ENCODE measurements around the gene TMEM150A. TPM values are rescaled to one million over a fixed set of nuclear protein-coding genes. Genes with fewer than 3 reads are reported as not detected.

TMEM150A gene
- total and polyA plus RNA-seq, 10 donors = 9.4 to 18.8 (median 11.3) TPM

DNA sequence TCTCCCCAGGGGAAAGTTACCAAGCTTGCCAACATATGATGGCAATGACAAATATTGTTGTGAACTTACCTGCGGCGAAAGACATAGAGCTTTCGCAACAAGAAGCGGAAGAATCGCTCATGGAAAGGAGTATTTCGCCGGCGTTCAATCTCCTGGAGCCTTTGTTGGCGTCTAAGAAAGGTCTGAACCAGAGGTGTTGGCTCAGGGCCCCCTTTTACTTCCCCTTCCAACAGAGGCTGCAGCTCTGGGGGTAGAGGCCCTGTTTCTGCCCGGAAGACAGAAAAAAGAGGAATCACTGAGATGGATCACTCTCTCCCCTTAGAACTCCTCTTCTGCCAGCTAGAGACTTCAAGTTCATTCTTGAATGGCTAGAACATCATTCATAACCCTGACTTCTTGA lies 52.0 kb downstream of the TMEM150A start:
- intact Hi-C loops (cut with DNase I; ENCODE audit: low total_unique reads) = loop anchor here (2.0 kb wide), 1 partner anchor 130 kb away; no protein-coding TSS in a partner anchor
- WGBS, 5 donors = 46 to 69% (median 58%) methylated on average over 10 of the region's 10 CpGs
- TF ChIP-seq, protein P1, sequence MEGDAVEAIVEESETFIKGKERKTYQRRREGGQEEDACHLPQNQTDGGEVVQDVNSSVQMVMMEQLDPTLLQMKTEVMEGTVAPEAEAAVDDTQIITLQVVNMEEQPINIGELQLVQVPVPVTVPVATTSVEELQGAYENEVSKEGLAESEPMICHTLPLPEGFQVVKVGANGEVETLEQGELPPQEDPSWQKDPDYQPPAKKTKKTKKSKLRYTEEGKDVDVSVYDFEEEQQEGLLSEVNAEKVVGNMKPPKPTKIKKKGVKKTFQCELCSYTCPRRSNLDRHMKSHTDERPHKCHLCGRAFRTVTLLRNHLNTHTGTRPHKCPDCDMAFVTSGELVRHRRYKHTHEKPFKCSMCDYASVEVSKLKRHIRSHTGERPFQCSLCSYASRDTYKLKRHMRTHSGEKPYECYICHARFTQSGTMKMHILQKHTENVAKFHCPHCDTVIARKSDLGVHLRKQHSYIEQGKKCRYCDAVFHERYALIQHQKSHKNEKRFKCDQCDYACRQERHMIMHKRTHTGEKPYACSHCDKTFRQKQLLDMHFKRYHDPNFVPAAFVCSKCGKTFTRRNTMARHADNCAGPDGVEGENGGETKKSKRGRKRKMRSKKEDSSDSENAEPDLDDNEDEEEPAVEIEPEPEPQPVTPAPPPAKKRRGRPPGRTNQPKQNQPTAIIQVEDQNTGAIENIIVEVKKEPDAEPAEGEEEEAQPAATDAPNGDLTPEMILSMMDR (IDR thresholded peaks at IDR 0.05 in 8 of 11, conservative IDR thresholded peaks at IDR 0.05 in 3 of 11) = no peak
- TF ChIP-seq POLR2A (IDR thresholded peaks at IDR 0.05) (no peak), POLR2AphosphoS5 (IDR thresholded peaks at IDR 0.05) (no peak)
- Histone ChIP-seq H3K9me3 (no peaks in the 10 kb centered on the region), H3K27me3 (replicated peaks in 1 of 7) (no peaks in the 10 kb centered on the region), H3K4me3 (no peak overlapping the region), H3K27ac (peak overlapping the region in 5 of 8 donors; percentile 45 to 71 (median 68)), H3K36me3 (peaks cover 0 to 100% (median 67%) of the 10 kb centered on the region in 6 donors), H3K4me1 (peaks cover 2 to 30% (median 16%) of the 10 kb centered on the region in 6 donors)
- DNase-seq = no peak

DNA sequence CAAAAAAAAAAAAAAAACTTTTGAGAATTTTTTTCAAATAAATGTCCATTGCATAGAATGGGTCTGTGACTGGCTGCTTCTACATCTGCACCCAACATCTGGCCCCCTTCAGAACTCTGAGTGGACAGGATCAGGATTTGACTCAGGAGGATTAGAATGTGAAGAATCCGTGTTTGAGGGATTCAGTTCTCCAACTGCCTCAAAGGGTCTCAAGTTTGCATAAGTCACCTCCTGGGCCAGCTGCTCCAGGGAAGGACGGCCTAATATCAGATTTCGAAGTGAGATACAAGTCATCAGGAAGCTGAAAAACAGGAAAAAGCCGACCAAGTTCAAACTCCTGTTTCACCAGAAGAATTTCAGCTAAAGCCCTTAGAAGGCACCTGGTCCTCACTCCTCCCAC lies 52.7 kb downstream of the TMEM150A start:
- peaks cover 0 to 100% (median 67%) of the 10 kb centered on the region in 6 donors for H3K36me3 ChIP-seq
- WGBS, 5 donors = 35 to 53% (median 52%) methylated on average over 4 of the region's 4 CpGs
- peak overlapping the region in 4 of 8 donors; percentile 45 to 71 (median 70) for H3K27ac ChIP-seq
- H3K9me3 ChIP-seq = no peaks in the 10 kb centered on the region
- H3K4me1 ChIP-seq = peaks cover 2 to 30% (median 16%) of the 10 kb centered on the region in 6 donors
- no peaks in the 10 kb centered on the region for H3K27me3 ChIP-seq (replicated peaks in 1 of 7)
- DNase-seq = no peak
- intact Hi-C loops (cut with DNase I; ENCODE audit: low total_unique reads) = loop anchor here (2.0 kb wide), 1 partner anchor 129 kb away; no protein-coding TSS in a partner anchor
- no peak overlapping the region for H3K4me3 ChIP-seq
- TF ChIP-seq POLR2AphosphoS5 (IDR thresholded peaks at IDR 0.05) = no peak
- TF ChIP-seq POLR2A (IDR thresholded peaks at IDR 0.05) = no peak
- TF ChIP-seq, protein P1 (IDR thresholded peaks at IDR 0.05 in 8 of 11, conservative IDR thresholded peaks at IDR 0.05 in 3 of 11) = no peak

DNA sequence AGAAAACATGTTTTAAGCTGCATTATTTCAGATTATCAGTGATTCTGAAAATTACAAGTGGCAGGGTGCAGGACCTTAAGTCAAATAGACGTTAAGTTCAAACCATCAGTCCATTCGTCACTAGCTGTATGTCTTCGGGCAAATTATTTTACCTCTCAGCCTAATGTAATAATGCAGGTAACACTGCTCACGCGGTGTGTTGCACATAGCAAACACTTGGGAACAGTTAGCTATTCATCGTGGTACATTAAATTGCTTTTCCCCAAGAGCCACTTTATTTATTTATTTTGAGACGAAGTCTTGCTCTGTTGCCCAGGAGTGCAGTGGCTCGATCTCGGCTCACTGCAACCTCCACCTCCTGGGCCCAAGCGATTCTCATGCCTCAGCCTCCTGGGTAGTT lies 53.4 kb downstream of the TMEM150A start:
- intact Hi-C loops (cut with DNase I; ENCODE audit: low total_unique reads) = no loop called here
- no peaks in the 10 kb centered on the region for H3K9me3 ChIP-seq
- WGBS, 5 donors = 93 to 96% (median 95%) methylated on average over 10 of the region's 10 CpGs
- no peak overlapping the region for H3K4me3 ChIP-seq
- H3K27me3 ChIP-seq (replicated peaks in 1 of 7) = no peaks in the 10 kb centered on the region
- peaks cover 2 to 30% (median 16%) of the 10 kb centered on the region in 6 donors for H3K4me1 ChIP-seq
- H3K36me3 ChIP-seq = peaks cover 0 to 100% (median 67%) of the 10 kb centered on the region in 6 donors
- H3K27ac ChIP-seq = no peak overlapping the region
- TF ChIP-seq, protein P1 (IDR thresholded peaks at IDR 0.05 in 8 of 11, conservative IDR thresholded peaks at IDR 0.05 in 3 of 11) = no peak
- TF ChIP-seq POLR2A (IDR thresholded peaks at IDR 0.05) (no peak), POLR2AphosphoS5 (IDR thresholded peaks at IDR 0.05) (no peak)
- no peak for DNase-seq

DNA sequence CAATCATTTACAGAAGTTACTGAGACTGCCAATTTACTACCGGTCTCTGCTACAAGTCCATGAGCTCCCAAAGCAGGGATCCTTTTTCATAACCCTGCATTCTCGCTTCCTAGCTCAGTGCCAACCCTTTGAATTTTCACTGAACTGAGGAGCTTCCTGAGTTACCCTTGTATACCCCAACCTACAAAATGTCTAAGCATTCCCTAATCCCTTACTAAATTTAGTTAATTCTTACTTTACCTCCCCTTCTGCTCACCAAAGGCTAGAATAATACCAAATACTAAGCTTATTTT lies 53.9 kb downstream of the TMEM150A start:
- TF ChIP-seq, protein P1 (IDR thresholded peaks at IDR 0.05 in 8 of 11, conservative IDR thresholded peaks at IDR 0.05 in 3 of 11) = no peak
- TF ChIP-seq POLR2AphosphoS5 (IDR thresholded peaks at IDR 0.05) (peak in 1 of 3 donors; percentile 9), POLR2A (IDR thresholded peaks at IDR 0.05) (no peak)
- 73 to 91% (median 88%) methylated on average over 2 of the region's 2 CpGs for WGBS, 5 donors
- Histone ChIP-seq H3K4me3 (no peak overlapping the region), H3K9me3 (no peaks in the 10 kb centered on the region), H3K36me3 (peaks cover 0 to 100% (median 67%) of the 10 kb centered on the region in 6 donors), H3K27ac (no peak overlapping the region), H3K27me3 (replicated peaks in 1 of 7) (no peaks in the 10 kb centered on the region), H3K4me1 (peaks cover 2 to 34% (median 16%) of the 10 kb centered on the region in 6 donors)
- intact Hi-C loops (cut with DNase I; ENCODE audit: low total_unique reads) = no loop called here
- DNase-seq = no peak

Small RNA genes lying within 50 kb of the gene (small RNA-seq; reads per million reads assigned to genes)
- gene RN7SL126P = 0 reads per million in 4 donors

Other genes with a start within 250 kb of the TMEM150A start
- gene RETSAT, start 248.2 kb downstream of the TMEM150A start, total RNA-seq = 10 to 100 TPM; 18.7 to 35.7 (median 28.3) TPM
- 10 to 100 TPM in 1 of 3 donors, 1 to 10 TPM in 2; 6.3 to 10.0 (median 6.4) TPM for gene RETSAT, start 248.2 kb downstream of the TMEM150A start, polyA plus RNA-seq
- gene ELMOD3, start 247.9 kb downstream of the TMEM150A start, total RNA-seq = 10 to 100 TPM; 21.0 to 38.0 (median 24.5) TPM
- gene ELMOD3, start 247.9 kb downstream of the TMEM150A start, polyA plus RNA-seq = 10 to 100 TPM; 14.4 to 28.0 (median 23.9) TPM
- 10 to 100 TPM; 31.1 to 62.6 (median 47.1) TPM for gene CAPG, start 192.3 kb downstream of the TMEM150A start, total RNA-seq
- 100 to 1,000 TPM in 2 of 3 donors, 10 to 100 TPM in 1; 74.6 to 196 (median 115) TPM for gene CAPG, start 192.3 kb downstream of the TMEM150A start, polyA plus RNA-seq
- gene SH2D6, start 184.0 kb downstream of the TMEM150A start, total RNA-seq = under 1 TPM in 1 of 7 donors, not detected in 6; 0.94 TPM
- under 1 TPM in 1 of 3 donors, not detected in 2; 0.20 TPM for gene SH2D6, start 184.0 kb downstream of the TMEM150A start, polyA plus RNA-seq
- gene MAT2A, start 63.5 kb downstream of the TMEM150A start, total RNA-seq = 100 to 1,000 TPM; 125 to 195 (median 145) TPM
- gene MAT2A, start 63.5 kb downstream of the TMEM150A start, polyA plus RNA-seq = 10 to 100 TPM; 41.3 to 89.0 (median 71.4) TPM
- 10 to 100 TPM; 25.6 to 42.1 (median 31.9) TPM for gene GGCX, start 41.2 kb downstream of the TMEM150A start, total RNA-seq
- 10 to 100 TPM; 11.0 to 15.7 (median 15.0) TPM for gene GGCX, start 41.2 kb downstream of the TMEM150A start, polyA plus RNA-seq
- gene VAMP8, start 25.1 kb downstream of the TMEM150A start, total RNA-seq = 100 to 1,000 TPM; 119 to 179 (median 145) TPM
- 100 to 1,000 TPM; 223 to 401 (median 350) TPM for gene VAMP8, start 25.1 kb downstream of the TMEM150A start, polyA plus RNA-seq
- gene VAMP5, start 18.3 kb downstream of the TMEM150A start, total RNA-seq = 10 to 100 TPM; 58.5 to 89.1 (median 64.0) TPM
- gene VAMP5, start 18.3 kb downstream of the TMEM150A start, polyA plus RNA-seq = 100 to 1,000 TPM in 2 of 3 donors, 10 to 100 TPM in 1; 71.0 to 129 (median 120) TPM
- gene RNF181, start 7.0 kb downstream of the TMEM150A start, total RNA-seq = 100 to 1,000 TPM in 3 of 7 donors, 10 to 100 TPM in 4; 72.9 to 154 (median 82.1) TPM
- gene RNF181, start 7.0 kb downstream of the TMEM150A start, polyA plus RNA-seq = 100 to 1,000 TPM; 139 to 184 (median 148) TPM
- gene C2orf68, start 9.4 kb upstream of the TMEM150A start, total RNA-seq = 10 to 100 TPM; 22.2 to 45.2 (median 33.2) TPM
- 10 to 100 TPM; 16.0 to 25.3 (median 18.9) TPM for gene C2orf68, start 9.4 kb upstream of the TMEM150A start, polyA plus RNA-seq
- gene USP39, start 13.5 kb upstream of the TMEM150A start, total RNA-seq = 10 to 100 TPM; 39.9 to 58.6 (median 50.5) TPM
- gene USP39, start 13.5 kb upstream of the TMEM150A start, polyA plus RNA-seq = 10 to 100 TPM; 27.7 to 40.2 (median 32.5) TPM
- gene SFTPB, start 65.5 kb upstream of the TMEM150A start, total RNA-seq = 1 to 10 TPM in 1 of 7 donors, not detected in 6; 1.9 TPM
- gene SFTPB, start 65.5 kb upstream of the TMEM150A start, polyA plus RNA-seq = 1 to 10 TPM in 2 of 3 donors, under 1 TPM in 1; 0.59 to 4.0 (median 2.1) TPM
- 10 to 100 TPM; 17.4 to 87.8 (median 42.6) TPM for gene GNLY, start 91.7 kb upstream of the TMEM150A start, total RNA-seq
- 10 to 100 TPM; 13.1 to 38.9 (median 31.5) TPM for gene GNLY, start 91.7 kb upstream of the TMEM150A start, polyA plus RNA-seq
- 10 to 100 TPM in 6 of 7 donors, 1 to 10 TPM in 1; 6.4 to 53.0 (median 18.6) TPM for gene ATOH8, start 151.3 kb upstream of the TMEM150A start, total RNA-seq
- 10 to 100 TPM in 1 of 3 donors, 1 to 10 TPM in 2; 7.2 to 17.6 (median 9.4) TPM for gene ATOH8, start 151.3 kb upstream of the TMEM150A start, polyA plus RNA-seq

Measured in spleen (tissue), 11 donors.